Activated B cell treated with CpG ODN at 0.5 μM for 24 hours (primary cell): ENCODE data around the gene CEP120. TPM values are rescaled to one million over a fixed set of nuclear protein-coding genes. Genes with fewer than 3 reads are reported as not detected.
"Not testable (repeated sequence)": the region's sequence is repeated elsewhere in the genome, so short reads cannot be mapped to it uniquely, and the experiment has no call there.

Source experiments
- ATAC-seq: fragments of 200-7000 bp; cut with Tn5 transposase; one replicate; pipeline ENCODE4 v1.10.0; 2021; ENCODE audit warnings: low read depth, mild to moderate bottlenecking, moderate library complexity
- CTCF ChIA-PET: fragments of 350-600 bp; sonication (Branson Sonifier 250); formaldehyde crosslinking; loops from one replicate; lab custom pipeline; 2021; ENCODE audit warnings: antibody characterized with exemption; lab: Charles Lee
- POLR2A ChIA-PET: fragments of 350-600 bp; sonication (Branson Sonifier 250); formaldehyde crosslinking; loops from one replicate; lab custom pipeline; 2021; ENCODE audit warnings: antibody characterized with exemption; lab: Charles Lee
- DNase-seq: peaks from one replicate; pipeline ENCODE4 v3.0.0; 2022
- H3K27ac Mint-ChIP-seq: one replicate; pipeline ENCODE4 v1.8.0; 2020; ENCODE audit warnings: mixed read lengths
- H3K27me3 Mint-ChIP-seq: one replicate; pipeline ENCODE4 v1.8.0; 2021; ENCODE audit warnings: mixed read lengths
- H3K36me3 Mint-ChIP-seq: one replicate; pipeline ENCODE4 v1.8.0; 2021; ENCODE audit warnings: low read depth, mixed read lengths
- H3K4me1 Mint-ChIP-seq: one replicate; pipeline ENCODE4 v1.8.0; 2021; ENCODE audit warnings: mixed read lengths
- H3K4me3 Mint-ChIP-seq: one replicate; pipeline ENCODE4 v1.8.0; 2020; ENCODE audit warnings: mild to moderate bottlenecking, mixed read lengths
- H3K9me3 Mint-ChIP-seq: one replicate; pipeline ENCODE4 v1.8.0; 2020; ENCODE audit warnings: mixed read lengths
- intact Hi-C: fragments of 100-400 bp; cut with micrococcal nuclease; formaldehyde crosslinking; loops from one replicate; pipeline ENCODE4 v1.15.1; 2024
- total RNA-seq: library from RNA; stranded (reverse); gene quantifications from 2 replicates; pipeline ENCODE4 v1.2.3, GENCODE V29; 2022
- TF ChIP-seq, protein P1 (sequence below): fragments of 200-600 bp; IDR thresholded peaks from one replicate; pipeline ENCODE4 v1.8.0; 2022; ENCODE audit warnings: antibody characterized with exemption, mild to moderate bottlenecking

CEP120 gene
- total RNA-seq: 39.2 and 43.1 TPM in 2 replicates

DNA sequence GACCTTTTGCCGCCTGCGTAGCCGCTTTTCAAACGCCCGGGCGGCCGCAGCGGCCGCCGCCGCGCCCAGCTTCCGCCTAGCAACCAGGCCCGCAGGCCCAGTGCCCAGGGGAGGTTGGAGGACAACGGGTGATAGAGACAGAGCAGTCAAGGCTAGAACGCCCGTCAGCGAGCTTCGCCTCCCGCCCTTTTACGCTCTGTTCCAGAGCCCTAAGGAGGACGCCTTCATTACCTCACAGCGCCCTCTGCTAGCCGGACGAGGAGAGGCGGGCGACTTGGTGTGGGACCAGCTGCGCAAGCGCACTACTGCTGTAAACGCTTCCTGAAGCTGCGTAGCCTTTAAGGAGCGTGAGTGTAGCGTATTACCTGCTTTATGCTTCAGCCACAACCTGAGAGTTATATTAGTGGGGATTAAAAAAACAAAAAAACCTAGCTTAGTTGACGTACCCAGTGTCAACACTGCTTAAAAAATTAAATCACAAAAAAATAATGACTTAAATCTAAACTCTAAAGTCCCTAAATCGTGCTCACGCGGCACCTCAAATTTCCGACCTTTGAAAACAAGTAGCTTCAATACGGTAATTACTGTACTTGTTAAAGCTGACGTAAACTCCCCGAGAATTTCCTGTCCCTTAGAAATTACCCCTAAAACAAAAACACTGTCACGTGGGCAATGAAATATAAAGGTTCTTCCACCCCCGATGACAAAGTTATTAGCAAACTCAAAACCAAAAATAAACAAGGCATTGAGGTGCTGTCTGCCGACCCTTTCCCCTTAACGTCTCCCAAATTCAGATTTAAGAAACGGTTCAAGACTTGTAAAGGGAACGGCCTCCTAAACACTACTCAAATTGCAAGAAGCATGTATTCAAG lies at the start of gene CEP120:
Gene CEP120 (minus strand): TSS at position 126 of the 872 bp plus-strand sequence. CDS start 405 bp downstream, outside the sequence.
- DNase-seq (peak; percentile 89), ATAC-seq (peak; percentile 95)
- H3K4me3 Mint-ChIP-seq: no peak within 1 kb of the TSS
- TF ChIP-seq, protein P1, sequence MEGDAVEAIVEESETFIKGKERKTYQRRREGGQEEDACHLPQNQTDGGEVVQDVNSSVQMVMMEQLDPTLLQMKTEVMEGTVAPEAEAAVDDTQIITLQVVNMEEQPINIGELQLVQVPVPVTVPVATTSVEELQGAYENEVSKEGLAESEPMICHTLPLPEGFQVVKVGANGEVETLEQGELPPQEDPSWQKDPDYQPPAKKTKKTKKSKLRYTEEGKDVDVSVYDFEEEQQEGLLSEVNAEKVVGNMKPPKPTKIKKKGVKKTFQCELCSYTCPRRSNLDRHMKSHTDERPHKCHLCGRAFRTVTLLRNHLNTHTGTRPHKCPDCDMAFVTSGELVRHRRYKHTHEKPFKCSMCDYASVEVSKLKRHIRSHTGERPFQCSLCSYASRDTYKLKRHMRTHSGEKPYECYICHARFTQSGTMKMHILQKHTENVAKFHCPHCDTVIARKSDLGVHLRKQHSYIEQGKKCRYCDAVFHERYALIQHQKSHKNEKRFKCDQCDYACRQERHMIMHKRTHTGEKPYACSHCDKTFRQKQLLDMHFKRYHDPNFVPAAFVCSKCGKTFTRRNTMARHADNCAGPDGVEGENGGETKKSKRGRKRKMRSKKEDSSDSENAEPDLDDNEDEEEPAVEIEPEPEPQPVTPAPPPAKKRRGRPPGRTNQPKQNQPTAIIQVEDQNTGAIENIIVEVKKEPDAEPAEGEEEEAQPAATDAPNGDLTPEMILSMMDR: no peak
- ChIA-PET POLR2A (interaction anchor here (0.5 to 3.0 kb wide), 38 partner anchors 9 to 1325 kb away, joined by 3 to 108 read pairs (median 5); partner anchors contain the start of gene CSNK1G3), CTCF (interaction anchor here (0.7 to 2.9 kb wide), 22 partner anchors 10 to 907 kb away, joined by 3 to 43 read pairs (median 5); partner anchors contain the start of gene CSNK1G3)
- peaks cover 11% of the 10 kb centered on the region for H3K4me1 Mint-ChIP-seq
- H3K27me3 Mint-ChIP-seq: no peaks in the 10 kb centered on the region
- intact Hi-C loops: loop anchor here (1.0 to 5.0 kb wide), 10 partner anchors 25 to 1461 kb away; partner anchors contain the start of genes CSNK1G3, SNX2, SNX24 and SRFBP1
- H3K27ac Mint-ChIP-seq: no peak within 1 kb of the TSS
- peaks cover 7% of the 10 kb centered on the region for H3K36me3 Mint-ChIP-seq
- H3K9me3 Mint-ChIP-seq: peaks cover 2% of the 10 kb centered on the region

DNA sequence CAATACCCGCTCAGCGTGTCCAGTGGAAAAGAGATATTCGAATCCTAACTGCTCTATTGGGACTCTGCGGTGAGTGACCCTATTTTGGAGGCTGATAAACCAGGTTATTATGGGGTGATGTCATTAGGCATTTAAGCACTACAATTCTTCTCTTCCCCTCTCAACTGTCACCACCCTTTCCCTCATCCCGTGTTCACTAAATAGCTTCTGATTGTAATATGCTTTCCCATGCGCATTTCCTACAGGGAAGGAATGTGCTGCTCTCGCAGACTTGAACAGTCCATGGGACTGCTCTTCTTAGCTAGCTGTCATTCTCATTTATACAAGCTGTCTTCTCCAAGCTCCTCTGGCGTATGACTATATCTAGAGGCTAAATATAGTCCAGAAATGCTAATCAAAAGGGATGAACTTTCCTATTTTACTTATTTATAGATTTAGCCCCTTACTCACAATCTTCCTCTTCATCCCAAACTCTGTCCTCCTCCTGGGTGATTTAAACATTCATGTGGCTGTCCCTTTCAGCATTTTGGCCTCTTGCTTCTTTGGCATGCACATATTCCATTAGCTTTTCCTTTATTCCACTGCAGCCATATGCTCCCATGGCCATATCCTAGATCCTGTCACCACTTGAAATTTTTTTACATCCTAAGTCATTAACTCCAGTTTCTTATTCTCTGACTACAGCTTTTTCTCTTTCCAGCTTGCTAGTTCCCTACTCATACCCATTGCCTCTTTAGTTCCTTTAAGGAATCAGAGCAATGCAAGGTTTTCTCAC lies 49.1 kb upstream of the CEP120 start:
- no peaks in the 10 kb centered on the region for H3K4me1 Mint-ChIP-seq
- H3K4me3 Mint-ChIP-seq: no peak overlapping the region
- ATAC-seq: no peak
- intact Hi-C loops: no loop called here
- H3K27ac Mint-ChIP-seq: no peak overlapping the region
- no peak for DNase-seq
- H3K27me3 Mint-ChIP-seq: peaks cover 7% of the 10 kb centered on the region
- TF ChIP-seq, protein P1: no peak
- no peaks in the 10 kb centered on the region for H3K36me3 Mint-ChIP-seq
- POLR2A ChIA-PET: interaction anchor here (0.7 kb wide), 1 partner anchor 1004 kb away, joined by 4 read pairs; no protein-coding TSS in a partner anchor
- CTCF ChIA-PET: no interaction called here
- peaks cover 7% of the 10 kb centered on the region for H3K9me3 Mint-ChIP-seq

DNA sequence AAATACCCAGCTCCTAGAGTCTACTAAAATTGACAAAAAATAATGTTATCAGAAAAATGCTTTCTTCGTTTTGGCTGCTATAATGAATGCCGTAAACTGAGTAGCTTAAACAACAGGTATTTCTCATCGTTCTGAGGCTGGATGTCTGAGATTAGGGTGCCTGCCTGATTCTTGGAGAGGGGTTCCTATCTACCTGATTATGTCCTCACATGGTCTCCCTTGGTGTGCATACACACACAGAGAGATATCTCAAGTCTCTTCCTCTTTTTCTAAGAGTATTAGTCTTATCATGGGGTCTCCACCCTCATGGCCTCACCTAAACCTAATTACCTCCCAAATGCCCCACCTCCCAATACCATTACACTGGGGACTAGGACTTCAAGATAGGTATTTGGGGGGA lies 48.2 kb upstream of the CEP120 start:
- Mint-ChIP-seq H3K4me1 (no peaks in the 10 kb centered on the region), H3K4me3 (no peak overlapping the region), H3K27me3 (peaks cover 8% of the 10 kb centered on the region), H3K36me3 (no peaks in the 10 kb centered on the region), H3K9me3 (peaks cover 9% of the 10 kb centered on the region), H3K27ac (no peak overlapping the region)
- DNase-seq: no peak
- CTCF ChIA-PET: no interaction called here
- TF ChIP-seq, protein P1: no peak
- intact Hi-C loops: no loop called here
- POLR2A ChIA-PET: interaction anchor here (0.6 to 0.7 kb wide), 2 partner anchors 29 to 1003 kb away, joined by 4 read pairs; no protein-coding TSS in a partner anchor
- ATAC-seq: no peak

DNA sequence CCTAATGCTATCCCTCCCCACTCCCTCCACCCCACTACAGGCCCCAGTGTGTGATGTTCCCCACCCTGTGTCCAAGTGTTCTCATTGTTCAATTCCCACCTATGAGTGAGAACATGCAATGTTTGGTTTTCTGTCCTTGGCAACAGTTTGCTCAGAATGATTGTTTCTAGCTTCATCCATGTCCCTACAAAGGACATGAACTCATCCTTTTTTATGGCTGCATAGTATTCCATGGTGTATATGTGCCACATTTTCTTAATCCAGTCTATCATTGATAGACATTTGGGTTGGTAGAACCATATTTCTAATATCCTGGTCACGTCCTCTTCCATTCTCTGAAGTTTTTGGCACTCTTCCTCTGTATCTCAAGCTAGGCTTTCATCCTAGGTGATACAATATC lies 43.6 kb upstream of the CEP120 start:
- H3K36me3 Mint-ChIP-seq, H3K27me3 Mint-ChIP-seq, ATAC-seq, H3K27ac Mint-ChIP-seq, POLR2A ChIA-PET, DNase-seq, CTCF ChIA-PET, H3K9me3 Mint-ChIP-seq, H3K4me1 Mint-ChIP-seq, intact Hi-C loops, H3K4me3 Mint-ChIP-seq: not testable (repeated sequence)

DNA sequence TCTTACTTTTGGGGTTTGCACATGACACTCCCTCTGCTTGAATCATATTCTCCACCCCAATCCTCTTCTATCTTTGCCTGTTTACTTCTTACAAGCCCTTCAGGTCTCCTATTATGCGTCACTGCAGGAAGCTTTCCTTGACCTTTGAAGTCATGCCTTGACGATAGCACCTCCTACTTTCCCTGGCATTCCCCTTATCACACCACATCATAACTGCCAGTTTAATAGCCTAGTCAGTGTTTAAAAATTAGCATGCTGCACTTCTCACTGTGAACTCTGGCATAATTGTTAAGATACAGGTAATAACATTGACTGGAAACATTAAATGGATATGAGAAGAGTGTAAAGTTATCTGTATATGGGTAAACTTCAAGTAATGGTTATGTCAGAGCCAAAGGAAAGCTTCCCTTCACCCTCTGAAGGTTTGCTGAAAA lies 37.1 kb upstream of the CEP120 start:
- Mint-ChIP-seq H3K9me3 (no peaks in the 10 kb centered on the region), H3K27ac (peak overlapping the region; percentile 8), H3K4me1 (peaks cover 14% of the 10 kb centered on the region), H3K27me3 (peaks cover 2% of the 10 kb centered on the region), H3K36me3 (no peaks in the 10 kb centered on the region), H3K4me3 (no peak overlapping the region)
- TF ChIP-seq, protein P1: no peak
- no peak for DNase-seq
- peak; percentile 64 for ATAC-seq
- ChIA-PET POLR2A (interaction anchor here (1.4 kb wide), 1 partner anchor 37 kb away, joined by 8 read pairs; the partner anchor contains the start of gene CEP120), CTCF (interaction anchor here (1.1 kb wide), 1 partner anchor 15 kb away, joined by 3 read pairs; no protein-coding TSS in a partner anchor)
- intact Hi-C loops: no loop called here

DNA sequence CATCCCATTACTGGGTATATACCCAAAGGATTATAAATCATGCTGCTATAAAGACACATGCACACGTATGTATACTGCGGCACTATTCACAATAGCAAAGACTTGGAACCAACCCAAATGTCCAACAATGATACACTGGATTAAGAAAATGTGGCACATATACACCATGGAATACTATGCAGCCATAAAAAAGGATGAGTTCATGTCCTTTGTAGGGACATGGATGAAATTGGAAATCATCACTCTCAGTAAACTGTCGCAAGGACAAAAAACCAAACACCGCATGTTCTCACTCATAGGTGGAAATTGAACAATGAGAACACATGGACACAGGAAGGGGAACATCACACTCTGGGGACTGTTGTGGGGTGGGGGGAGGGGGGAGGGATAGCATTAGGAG lies 35.8 kb upstream of the CEP120 start:
- CTCF ChIA-PET, DNase-seq, POLR2A ChIA-PET, H3K27me3 Mint-ChIP-seq, H3K9me3 Mint-ChIP-seq, ATAC-seq, H3K27ac Mint-ChIP-seq, H3K36me3 Mint-ChIP-seq, intact Hi-C loops, H3K4me3 Mint-ChIP-seq: not testable (repeated sequence)
- H3K4me1 Mint-ChIP-seq: peaks cover 14% of the 10 kb centered on the region
